Cardiac septum (tissue), 1 donor: ENCODE results near the gene TMEM229B. TPM values are rescaled to one million over a fixed set of nuclear protein-coding genes. Genes with fewer than 3 reads are reported as not detected.

Experiments
- DNase-seq: peaks from one replicate; pipeline ENCODE4 v3.0.0-alpha.2; 2020; ENCODE audit warnings: low spot score
- intact Hi-C: fragments of 100-400 bp; cut with DNase I; formaldehyde crosslinking; loops from one replicate; pipeline ENCODE4 v1.14.0; 2022
- total RNA-seq: library from RNA; stranded (reverse); fragmentation: NEBNext Ultra II Directional; extraction: Animal tissue kit (Norgen Biotek cat#: 25700); gene quantifications from one replicate; pipeline ENCODE4 v1.2.1, GENCODE V29; 2021
- donor health status: DM: no; HTN: no; CAD: no.

The TMEM229B gene
- total RNA-seq, 1 donor from 2014 or later = 1.6 TPM

GRCh38 chr14:67491741-67492507 lies 3.4 kb upstream of the TMEM229B start:
- DNase-seq = no peak
- intact Hi-C loops = no loop called here

GRCh38 chr14:67491285-67491684 lies 2.8 kb upstream of the TMEM229B start:
- DNase-seq = no peak
- intact Hi-C loops = no loop called here

GRCh38 chr14:67490196-67490595 lies 1.7 kb upstream of the TMEM229B start:
- intact Hi-C loops = no loop called here
- DNase-seq = no peak

- no peak for DNase-seq
- intact Hi-C loops = loop anchor here (5.0 kb wide), 1 partner anchor 60 kb away; no protein-coding TSS in a partner anchor
Measured at GRCh38 chr14:67487332-67487731, 1.2 kb downstream of the TMEM229B start.

- intact Hi-C loops = loop anchor here (5.0 kb wide), 1 partner anchor 60 kb away; no protein-coding TSS in a partner anchor
- no peak for DNase-seq
Measured at GRCh38 chr14:67486890-67487289, 1.6 kb downstream of the TMEM229B start.

GRCh38 chr14:67485501-67486095 lies 2.9 kb downstream of the TMEM229B start:
- intact Hi-C loops = loop anchor here (5.0 kb wide), 1 partner anchor 58 kb away; no protein-coding TSS in a partner anchor
- DNase-seq = no peak

GRCh38 chr14:67483579-67484285 lies 4.8 kb downstream of the TMEM229B start:
- no peak for DNase-seq
- intact Hi-C loops = loop anchor here (5.0 kb wide), 1 partner anchor 36 kb away; no protein-coding TSS in a partner anchor

- intact Hi-C loops = loop anchor here (5.0 kb wide), 1 partner anchor 35 kb away; no protein-coding TSS in a partner anchor
- no peak for DNase-seq
Measured at GRCh38 chr14:67482231-67483164, 6.0 kb downstream of the TMEM229B start.

GRCh38 chr14:67480011-67480410 lies 8.5 kb downstream of the TMEM229B start:
- no peak for DNase-seq
- intact Hi-C loops = loop anchor here (5.0 kb wide), 1 partner anchor 33 kb away; no protein-coding TSS in a partner anchor

- no peak for DNase-seq
- intact Hi-C loops = no loop called here
Measured at GRCh38 chr14:67478800-67479084, 9.8 kb downstream of the TMEM229B start.

GRCh38 chr14:67477926-67478799 lies 10.4 kb downstream of the TMEM229B start:
- no peak for DNase-seq
- intact Hi-C loops = no loop called here

GRCh38 chr14:67474366-67474765 lies 14.2 kb downstream of the TMEM229B start:
- DNase-seq = no peak
- intact Hi-C loops = no loop called here

- DNase-seq = no peak
- intact Hi-C loops = no loop called here
Measured at GRCh38 chr14:67473290-67474082, 15.0 kb downstream of the TMEM229B start.

GRCh38 chr14:67472726-67473125 lies 15.8 kb downstream of the TMEM229B start:
- DNase-seq = no peak
- intact Hi-C loops = no loop called here

GRCh38 chr14:67469954-67470353 lies 18.6 kb downstream of the TMEM229B start:
- DNase-seq = no peak
- intact Hi-C loops = no loop called here

- intact Hi-C loops = no loop called here
- no peak for DNase-seq
Measured at GRCh38 chr14:67468378-67468730, 20.2 kb downstream of the TMEM229B start.

GRCh38 chr14:67467134-67467533 lies 21.4 kb downstream of the TMEM229B start:
- no peak for DNase-seq
- intact Hi-C loops = no loop called here

GRCh38 chr14:67464879-67465278 lies 23.6 kb downstream of the TMEM229B start:
- intact Hi-C loops = no loop called here

More at GRCh38 chr14:67464879-67465278, 23.6 kb downstream of the TMEM229B start:
- no peak for DNase-seq
